Adipocyte (in vitro differentiated cells): ENCODE measurements around the gene AKIRIN2.
A peak's percentile ranks its signal among the peaks of the same experiment; 100 is the strongest.
"Not testable (repeated sequence)": the region's sequence is repeated elsewhere in the genome, so short reads cannot be mapped to it uniquely, and the experiment has no call there.

Experiments
- DNase-seq: peaks from one replicate; pipeline ENCODE4 v3.0.0-alpha.2; 2015; ENCODE audit warnings: low read depth
- H3K27me3 ChIP-seq: replicated peaks from 2 replicates; pipeline ENCODE4 v1.7.0; 2013; ENCODE audit warnings: mild to moderate bottlenecking, low read length, moderate library complexity; ENCODE audit not compliant: control insufficient read depth, insufficient read depth
- H3K36me3 ChIP-seq: 2 replicates; pipeline ENCODE4 v1.7.0; 2013; ENCODE audit warnings: low read length, mild to moderate bottlenecking, moderate library complexity; ENCODE audit not compliant: control insufficient read depth, insufficient read depth, severe bottlenecking
- H3K4me1 ChIP-seq: 2 replicates; pipeline ENCODE4 v1.7.0; 2013; ENCODE audit warnings: mild to moderate bottlenecking, low read length, moderate library complexity; ENCODE audit not compliant: control insufficient read depth, insufficient read depth
- H3K4me3 ChIP-seq: 2 replicates; pipeline ENCODE4 v1.7.0; 2013; ENCODE audit warnings: mild to moderate bottlenecking, low read length, moderate library complexity
- H3K9ac ChIP-seq: 2 replicates; pipeline ENCODE4 v1.7.0; 2013; ENCODE audit warnings: mild to moderate bottlenecking, low read length, moderate library complexity
- H3K9me3 ChIP-seq: 2 replicates; pipeline ENCODE4 v1.7.0; 2013; ENCODE audit warnings: mild to moderate bottlenecking, low read length, moderate library complexity; ENCODE audit not compliant: control insufficient read depth

The AKIRIN2 gene

DNA sequence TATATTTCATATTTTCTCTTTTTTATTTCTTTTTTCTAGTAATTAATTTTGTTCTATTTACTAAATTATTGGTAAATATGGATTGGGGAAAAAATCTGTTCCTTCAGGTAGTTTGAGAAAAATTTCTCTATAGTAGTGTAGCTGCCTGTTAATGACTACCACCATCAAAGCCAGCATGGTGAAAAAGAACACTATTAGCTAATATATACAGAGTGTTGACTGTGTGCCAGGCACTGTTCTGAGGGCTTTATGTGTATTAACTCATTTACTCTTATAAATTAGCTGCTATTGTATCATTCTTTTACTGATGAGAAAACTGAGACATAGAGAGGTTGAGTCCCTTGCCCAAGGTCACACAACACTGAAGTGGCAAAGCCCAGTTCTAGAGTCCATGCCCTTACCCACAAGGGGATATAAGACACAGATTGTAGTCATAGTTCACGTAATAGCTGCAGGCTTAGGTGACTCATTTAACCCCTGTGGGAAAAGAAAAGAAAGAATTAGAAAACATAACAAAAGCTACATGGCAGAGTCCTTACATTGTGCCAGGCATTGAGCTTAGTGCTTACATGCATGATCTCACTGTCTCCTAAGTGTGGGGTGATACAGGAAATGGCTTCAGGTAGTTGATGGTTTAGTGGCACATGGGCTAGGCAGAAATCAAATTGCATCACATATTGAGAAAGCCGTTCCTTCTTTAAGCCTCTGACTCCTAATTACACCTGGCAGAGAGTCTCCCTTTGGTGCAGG, 12.2 kb upstream of the AKIRIN2 start:
- Histone ChIP-seq H3K36me3 (no peaks in the 10 kb centered on the region), H3K9me3 (no peaks in the 10 kb centered on the region), H3K9ac (no peak overlapping the region), H3K4me3 (no peak overlapping the region), H3K4me1 (peaks cover 16% of the 10 kb centered on the region), H3K27me3 (no peaks in the 10 kb centered on the region)
- peak; percentile 50 for DNase-seq

DNA sequence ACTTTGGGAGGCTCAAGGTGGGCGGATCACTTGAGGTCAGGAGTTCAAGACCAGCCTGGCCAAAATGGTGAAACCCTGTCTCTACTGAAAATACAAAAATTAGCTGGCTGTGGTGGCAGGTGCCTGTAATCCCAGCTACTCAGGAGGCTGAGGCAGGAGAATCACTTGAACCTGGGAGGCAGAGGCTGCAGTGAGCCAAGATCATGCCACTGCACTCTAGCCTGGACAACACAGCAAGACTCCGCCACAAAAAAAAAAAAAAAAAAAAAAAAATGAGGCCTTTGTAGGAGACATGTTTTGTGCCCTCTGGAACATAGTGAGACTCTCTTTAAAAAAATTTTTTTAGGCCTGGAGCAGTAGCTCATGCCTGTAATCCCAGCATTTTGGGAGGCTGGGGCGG, 10.7 kb upstream of the AKIRIN2 start:
- not testable (repeated sequence) for H3K9ac ChIP-seq, H3K27me3 ChIP-seq, H3K9me3 ChIP-seq, H3K4me3 ChIP-seq, H3K36me3 ChIP-seq, DNase-seq
- peaks cover 11% of the 10 kb centered on the region for H3K4me1 ChIP-seq

- Histone ChIP-seq H3K4me3 (no peak overlapping the region), H3K36me3 (no peaks in the 10 kb centered on the region), H3K4me1 (peaks cover 14% of the 10 kb centered on the region), H3K27me3 (no peaks in the 10 kb centered on the region), H3K9ac (no peak overlapping the region), H3K9me3 (no peaks in the 10 kb centered on the region)
- DNase-seq = no peak
These were observed 8.1 kb upstream of the AKIRIN2 start for GRCh38 chr6:87710090-87710489.

GRCh38 chr6:87708581-87709427, 6.8 kb upstream of the AKIRIN2 start:
- H3K4me1 ChIP-seq, H3K36me3 ChIP-seq, DNase-seq, H3K9ac ChIP-seq, H3K9me3 ChIP-seq, H3K4me3 ChIP-seq, H3K27me3 ChIP-seq: not testable (repeated sequence)

GRCh38 chr6:87706187-87706966, 4.3 kb upstream of the AKIRIN2 start:
- Histone ChIP-seq H3K9ac (no peak overlapping the region), H3K4me3 (no peak overlapping the region), H3K36me3 (no peaks in the 10 kb centered on the region), H3K9me3 (no peaks in the 10 kb centered on the region), H3K27me3 (no peaks in the 10 kb centered on the region), H3K4me1 (peaks cover 12% of the 10 kb centered on the region)
- peak; percentile 67 for DNase-seq

DNA sequence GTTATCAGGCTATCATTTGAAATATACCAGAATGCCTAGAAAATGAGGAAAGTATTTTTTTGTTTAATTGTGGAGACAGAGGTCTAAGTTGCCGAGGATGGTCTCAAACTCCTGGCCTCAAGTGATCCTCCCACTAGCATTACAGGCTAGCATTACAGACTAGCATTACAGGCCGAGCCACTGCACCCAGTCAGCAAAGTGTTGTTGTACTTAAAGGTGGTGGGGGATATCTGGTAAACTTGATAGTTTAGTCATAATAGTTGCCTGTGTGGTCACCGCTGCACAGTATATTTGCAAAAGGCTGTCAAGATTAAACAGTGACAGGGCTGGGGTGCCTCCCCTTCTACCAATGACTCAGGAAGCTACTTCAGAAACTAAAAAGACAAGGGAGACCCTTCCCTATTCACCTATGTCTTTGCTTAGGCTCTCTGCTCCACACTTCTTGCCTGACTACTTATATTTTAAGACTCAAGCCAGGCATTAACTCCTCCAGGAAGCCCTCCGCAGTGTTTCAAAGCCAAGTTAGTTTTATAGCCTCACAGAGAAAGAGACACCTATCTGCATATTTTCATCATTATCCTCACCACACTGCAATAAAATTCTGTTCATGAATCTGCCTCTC, 3.1 kb upstream of the AKIRIN2 start:
- DNase-seq = no peak
- peaks cover 12% of the 10 kb centered on the region for H3K4me1 ChIP-seq
- H3K9ac ChIP-seq = no peak overlapping the region

DNA sequence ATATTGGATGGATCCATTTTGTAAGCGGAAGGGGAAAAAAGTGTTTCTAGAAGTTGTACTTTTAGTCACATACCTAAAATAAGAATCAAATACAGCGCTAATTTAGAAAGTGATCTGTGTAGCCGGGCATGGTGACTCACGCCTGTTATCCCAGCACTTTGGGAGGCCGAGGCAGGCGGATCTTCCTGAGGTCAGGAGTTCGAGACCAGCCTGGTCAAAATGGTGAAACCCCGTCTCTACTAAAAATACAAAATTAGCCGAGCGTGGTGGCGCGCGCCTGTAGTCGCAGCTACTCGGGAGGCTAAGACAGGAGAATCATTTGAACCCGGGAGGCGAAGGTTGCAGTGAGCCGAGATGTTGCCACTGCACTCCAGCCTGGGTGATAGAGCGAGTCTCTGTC, 1.0 kb upstream of the AKIRIN2 start:
- not testable (repeated sequence) for DNase-seq, H3K27me3 ChIP-seq, H3K36me3 ChIP-seq, H3K9me3 ChIP-seq
- Histone ChIP-seq H3K4me3 (peak overlapping the region; percentile 98), H3K4me1 (peaks cover 14% of the 10 kb centered on the region), H3K9ac (peak overlapping the region; percentile 97)

More for the DNA sequence above, 3.1 kb upstream of the AKIRIN2 start:
- Histone ChIP-seq H3K36me3 (no peaks in the 10 kb centered on the region), H3K27me3 (no peaks in the 10 kb centered on the region), H3K9me3 (no peaks in the 10 kb centered on the region), H3K4me3 (no peak overlapping the region)

- H3K4me3 ChIP-seq = peak overlapping the region; percentile 98
- H3K36me3 ChIP-seq = no peaks in the 10 kb centered on the region
- peak overlapping the region; percentile 97 for H3K9ac ChIP-seq
- no peaks in the 10 kb centered on the region for H3K9me3 ChIP-seq
- DNase-seq = peak; percentile 79
- no peaks in the 10 kb centered on the region for H3K27me3 ChIP-seq
- peaks cover 19% of the 10 kb centered on the region for H3K4me1 ChIP-seq
These were observed 534 bp upstream of the AKIRIN2 start for GRCh38 chr6:87702589-87702945.

DNA sequence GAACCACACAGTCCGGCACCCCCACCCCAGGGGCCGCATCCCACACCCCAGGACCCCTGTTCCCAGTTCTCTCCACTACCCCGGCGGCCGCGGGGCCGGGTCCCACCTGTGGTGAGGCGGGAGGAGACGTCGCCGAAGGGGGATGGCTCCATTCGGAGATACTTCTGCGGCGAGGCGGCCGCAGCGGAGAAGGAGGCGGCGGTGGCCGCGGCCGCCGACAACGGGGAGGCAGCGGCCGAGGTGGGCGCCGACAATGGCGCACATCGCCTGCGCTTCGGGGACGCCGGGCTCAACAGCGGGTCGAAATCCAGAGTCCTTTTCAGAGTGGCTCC, 723 bp downstream of the AKIRIN2 start:
- no peak for DNase-seq
- H3K4me1 ChIP-seq = peaks cover 18% of the 10 kb centered on the region
- H3K36me3 ChIP-seq = no peaks in the 10 kb centered on the region
- no peaks in the 10 kb centered on the region for H3K9me3 ChIP-seq
- H3K27me3 ChIP-seq = no peaks in the 10 kb centered on the region
- H3K9ac ChIP-seq = peak overlapping the region; percentile 97
- peak overlapping the region; percentile 98 for H3K4me3 ChIP-seq

DNA sequence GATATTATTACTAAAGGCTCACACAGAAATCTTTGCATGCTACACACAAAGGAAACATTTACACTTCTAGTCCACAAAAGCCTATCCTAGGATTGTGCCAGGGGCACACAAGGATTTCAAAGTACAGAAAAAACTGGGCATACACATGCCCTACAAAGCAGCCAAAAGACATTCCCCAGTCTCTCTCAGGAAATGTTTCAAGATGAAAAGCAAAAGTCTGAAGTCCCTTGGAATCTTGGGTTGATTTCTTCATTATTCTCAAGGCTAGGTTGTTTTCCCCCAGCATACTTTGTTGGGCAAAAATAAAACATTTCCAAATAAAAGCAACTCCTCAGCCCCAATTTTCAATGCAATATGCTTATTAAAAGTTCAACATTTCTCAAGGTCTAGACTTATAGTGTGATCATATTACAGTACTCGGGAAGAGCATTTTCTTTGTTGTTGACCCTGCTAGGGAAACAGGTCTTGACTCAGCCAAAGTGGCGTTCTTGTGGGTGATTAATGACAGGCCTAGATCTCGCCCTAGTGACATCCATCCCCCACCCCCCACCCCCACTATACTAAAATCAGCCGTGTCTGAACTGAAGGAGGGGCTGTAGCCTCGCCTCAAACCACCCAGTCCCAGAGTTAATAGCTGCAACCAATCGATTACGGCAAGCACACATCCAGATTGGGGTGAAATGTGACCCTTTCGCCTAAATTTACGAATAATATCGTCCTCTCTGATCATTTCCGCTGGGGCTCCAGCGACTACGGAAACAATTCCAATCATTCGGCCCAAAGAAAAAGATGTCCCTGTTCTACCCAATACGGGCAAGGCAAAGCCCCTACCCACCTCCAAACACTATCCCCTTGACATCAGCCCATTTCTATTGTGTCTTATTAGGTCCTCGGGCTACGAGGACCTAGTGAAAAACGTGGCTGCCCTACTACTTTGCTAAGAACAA, 1.4 kb downstream of the AKIRIN2 start:
- Histone ChIP-seq H3K4me3 (peak overlapping the region; percentile 98), H3K27me3 (no peaks in the 10 kb centered on the region), H3K4me1 (peaks cover 19% of the 10 kb centered on the region), H3K36me3 (no peaks in the 10 kb centered on the region), H3K9me3 (no peaks in the 10 kb centered on the region), H3K9ac (peak overlapping the region; percentile 97)
- DNase-seq = peak; percentile 78
